ENCODE data around the gene PDE4B. TPM values are rescaled to one million over a fixed set of nuclear protein-coding genes. Genes with fewer than 3 reads are reported as not detected.
A peak's percentile ranks its signal among the peaks of the same experiment; 100 is the strongest.

PDE4B gene
- total and polyA plus RNA-seq, 11 donors = 1.4 to 71.9 (median 16.2) TPM

- no peak overlapping the region for H3K4me3 ChIP-seq
- intact Hi-C loops (cut with DNase I) = loop anchor here in 1 of 10 donors (5.0 kb wide), 1 partner anchor 43 kb away; no protein-coding TSS in a partner anchor
Measured at GRCh38 chr1:66284746-66285145, 492.1 kb downstream of the PDE4B start.

DNA sequence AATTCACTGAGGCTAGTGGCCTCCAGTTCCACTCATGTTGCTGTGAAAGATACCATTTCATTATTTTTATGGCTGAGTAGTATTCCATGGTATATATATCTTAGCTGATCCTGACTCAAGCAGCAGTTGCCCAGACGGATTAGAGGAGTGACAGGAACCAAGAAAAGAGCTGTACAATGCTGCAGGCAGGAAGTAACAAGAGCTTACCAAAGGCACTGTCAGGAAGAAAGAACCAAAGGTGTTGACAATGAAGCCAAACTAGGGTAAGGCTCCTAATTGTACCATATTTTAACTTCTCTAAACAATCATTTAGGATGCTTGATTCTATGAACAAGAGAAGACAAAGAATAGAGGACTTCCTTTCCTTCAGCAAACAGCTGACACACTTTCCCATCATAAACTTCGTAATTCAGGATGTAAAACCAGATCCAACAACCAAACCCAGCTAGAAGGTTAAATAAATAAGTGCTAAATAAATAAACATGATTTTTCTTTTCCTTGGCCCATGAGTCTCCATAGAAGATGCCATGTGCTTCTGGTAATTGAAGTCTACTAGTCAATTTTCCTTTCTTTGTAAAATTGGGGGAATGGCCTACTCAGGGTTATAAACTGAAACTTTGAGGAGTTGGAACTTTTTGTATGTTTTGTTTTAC lies 493.0 kb downstream of the PDE4B start:
- Histone ChIP-seq H3K36me3 (no peaks in the 10 kb centered on the region), H3K4me1 (peaks cover 0 to 39% (median 9%) of the 10 kb centered on the region in 12 donors), H3K27me3 (no peaks in the 10 kb centered on the region), H3K4me3 (no peak overlapping the region), H3K27ac (peak overlapping the region in 1 of 12 donors; percentile 5), H3K9me3 (no peaks in the 10 kb centered on the region)
- ATAC-seq (no peak), DNase-seq (no peak)
- no peak for TF ChIP-seq POLR2A (IDR thresholded peaks at IDR 0.05)
- TF ChIP-seq, protein P1, sequence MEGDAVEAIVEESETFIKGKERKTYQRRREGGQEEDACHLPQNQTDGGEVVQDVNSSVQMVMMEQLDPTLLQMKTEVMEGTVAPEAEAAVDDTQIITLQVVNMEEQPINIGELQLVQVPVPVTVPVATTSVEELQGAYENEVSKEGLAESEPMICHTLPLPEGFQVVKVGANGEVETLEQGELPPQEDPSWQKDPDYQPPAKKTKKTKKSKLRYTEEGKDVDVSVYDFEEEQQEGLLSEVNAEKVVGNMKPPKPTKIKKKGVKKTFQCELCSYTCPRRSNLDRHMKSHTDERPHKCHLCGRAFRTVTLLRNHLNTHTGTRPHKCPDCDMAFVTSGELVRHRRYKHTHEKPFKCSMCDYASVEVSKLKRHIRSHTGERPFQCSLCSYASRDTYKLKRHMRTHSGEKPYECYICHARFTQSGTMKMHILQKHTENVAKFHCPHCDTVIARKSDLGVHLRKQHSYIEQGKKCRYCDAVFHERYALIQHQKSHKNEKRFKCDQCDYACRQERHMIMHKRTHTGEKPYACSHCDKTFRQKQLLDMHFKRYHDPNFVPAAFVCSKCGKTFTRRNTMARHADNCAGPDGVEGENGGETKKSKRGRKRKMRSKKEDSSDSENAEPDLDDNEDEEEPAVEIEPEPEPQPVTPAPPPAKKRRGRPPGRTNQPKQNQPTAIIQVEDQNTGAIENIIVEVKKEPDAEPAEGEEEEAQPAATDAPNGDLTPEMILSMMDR (IDR thresholded peaks at IDR 0.05) = no peak
- intact Hi-C loops (cut with DNase I) = loop anchor here in 1 of 10 donors (2.0 kb wide), 1 partner anchor 15 kb away; no protein-coding TSS in a partner anchor
- whole genome bisulfite sequencing, 4 donors = 63 to 78% (median 71%) methylated on average over 2 of the region's 2 CpGs

More at GRCh38 chr1:66284746-66285145, 492.1 kb downstream of the PDE4B start:
- no peaks in the 10 kb centered on the region for H3K27me3 ChIP-seq
- ATAC-seq (no peak), DNase-seq (no peak)
- H3K27ac ChIP-seq = no peak overlapping the region
- WGBS, 4 donors = 67 to 82% (median 80%) methylated on average over 2 of the region's 2 CpGs
- TF ChIP-seq POLR2A (IDR thresholded peaks at IDR 0.05) = no peak
- TF ChIP-seq, protein P1 (IDR thresholded peaks at IDR 0.05) = no peak
- peaks cover 0 to 38% (median 9%) of the 10 kb centered on the region in 12 donors for H3K4me1 ChIP-seq
- no peaks in the 10 kb centered on the region for H3K9me3 ChIP-seq
- no peaks in the 10 kb centered on the region for H3K36me3 ChIP-seq

DNA sequence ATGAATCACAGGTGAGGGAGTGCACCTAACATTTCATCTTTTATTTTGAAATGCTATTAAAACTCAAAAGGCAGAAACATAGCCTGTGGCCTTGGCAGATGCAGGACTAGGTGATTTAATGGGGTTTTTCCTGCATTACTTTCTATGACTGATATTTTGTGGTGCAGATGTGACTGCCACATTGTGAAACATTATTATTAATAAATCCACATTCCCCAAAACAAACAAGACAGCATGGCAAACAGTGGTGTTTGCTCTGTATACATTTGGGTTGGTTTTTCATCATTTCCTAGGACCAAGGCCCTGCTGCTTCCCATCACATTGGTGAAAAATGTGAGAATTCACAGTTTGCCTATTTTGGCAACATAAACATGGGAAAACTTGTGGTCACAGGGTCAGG lies 493.6 kb downstream of the PDE4B start:
- Histone ChIP-seq H3K27ac (peak overlapping the region in 1 of 12 donors; percentile 5), H3K4me1 (peaks cover 0 to 44% (median 9%) of the 10 kb centered on the region in 12 donors), H3K27me3 (no peaks in the 10 kb centered on the region), H3K36me3 (no peaks in the 10 kb centered on the region), H3K9me3 (no peaks in the 10 kb centered on the region), H3K4me3 (no peak overlapping the region)
- TF ChIP-seq, protein P1 (IDR thresholded peaks at IDR 0.05) = no peak
- intact Hi-C loops (cut with DNase I) = loop anchor here in 1 of 10 donors (2.0 kb wide), 1 partner anchor 14 kb away; no protein-coding TSS in a partner anchor
- DNase-seq (no peak), ATAC-seq (no peak)

- Histone ChIP-seq H3K27me3 (no peaks in the 10 kb centered on the region), H3K36me3 (no peaks in the 10 kb centered on the region), H3K4me3 (no peak overlapping the region), H3K9me3 (no peaks in the 10 kb centered on the region), H3K4me1 (peaks cover 0 to 30% (median under 1%) of the 10 kb centered on the region in 12 donors), H3K27ac (no peak overlapping the region)
- DNase-seq = no peak
- ATAC-seq = no peak
- TF ChIP-seq, protein P1 (IDR thresholded peaks at IDR 0.05) = no peak
- intact Hi-C loops (cut with DNase I) = no loop called here
- WGBS, 4 donors = 64 to 97% (median 83%) methylated on average over 2 of the region's 2 CpGs
Measured at GRCh38 chr1:66288048-66288447, 495.4 kb downstream of the PDE4B start.

Measured in heart left ventricle (tissue), 16 donors.